VCaP (cell line): ENCODE measurements around the gene DENND2A.

Experiments
- H3K27ac ChIP-seq: fragments of 450-650 bp; 2 replicates; pipeline ENCODE4 v1.5.1; 2017
- TF ChIP-seq, protein P1 (sequence below): fragments of 450-650 bp; conservative IDR thresholded peaks from 2 replicates; pipeline ENCODE4 v1.5.1; 2017; ENCODE audit warnings: mild to moderate bottlenecking, moderate library complexity

DENND2A gene

DNA sequence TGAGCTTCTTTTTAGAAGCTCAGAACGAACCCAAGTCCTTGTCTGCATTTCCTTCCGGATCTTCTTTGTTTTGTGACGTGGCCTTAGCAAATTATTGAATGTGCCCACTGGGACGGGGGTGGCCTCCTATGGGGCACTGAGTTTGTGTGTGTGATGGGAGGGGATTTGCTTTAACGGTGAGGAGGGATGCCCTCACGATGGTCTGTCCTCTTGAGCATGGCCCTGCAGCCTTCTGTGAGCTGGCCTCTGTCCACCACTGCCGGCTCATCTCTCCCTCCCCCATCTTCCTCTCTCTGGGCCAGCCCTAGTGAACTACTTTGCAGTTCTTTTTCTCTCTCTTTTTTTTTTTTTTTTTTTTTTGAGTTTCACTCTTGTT, 98.4 kb downstream of the DENND2A start:
- TF ChIP-seq, protein P1, sequence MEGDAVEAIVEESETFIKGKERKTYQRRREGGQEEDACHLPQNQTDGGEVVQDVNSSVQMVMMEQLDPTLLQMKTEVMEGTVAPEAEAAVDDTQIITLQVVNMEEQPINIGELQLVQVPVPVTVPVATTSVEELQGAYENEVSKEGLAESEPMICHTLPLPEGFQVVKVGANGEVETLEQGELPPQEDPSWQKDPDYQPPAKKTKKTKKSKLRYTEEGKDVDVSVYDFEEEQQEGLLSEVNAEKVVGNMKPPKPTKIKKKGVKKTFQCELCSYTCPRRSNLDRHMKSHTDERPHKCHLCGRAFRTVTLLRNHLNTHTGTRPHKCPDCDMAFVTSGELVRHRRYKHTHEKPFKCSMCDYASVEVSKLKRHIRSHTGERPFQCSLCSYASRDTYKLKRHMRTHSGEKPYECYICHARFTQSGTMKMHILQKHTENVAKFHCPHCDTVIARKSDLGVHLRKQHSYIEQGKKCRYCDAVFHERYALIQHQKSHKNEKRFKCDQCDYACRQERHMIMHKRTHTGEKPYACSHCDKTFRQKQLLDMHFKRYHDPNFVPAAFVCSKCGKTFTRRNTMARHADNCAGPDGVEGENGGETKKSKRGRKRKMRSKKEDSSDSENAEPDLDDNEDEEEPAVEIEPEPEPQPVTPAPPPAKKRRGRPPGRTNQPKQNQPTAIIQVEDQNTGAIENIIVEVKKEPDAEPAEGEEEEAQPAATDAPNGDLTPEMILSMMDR: no peak
- no peak overlapping the region; the same call in 1 of the 2 replicates for H3K27ac ChIP-seq

DNA sequence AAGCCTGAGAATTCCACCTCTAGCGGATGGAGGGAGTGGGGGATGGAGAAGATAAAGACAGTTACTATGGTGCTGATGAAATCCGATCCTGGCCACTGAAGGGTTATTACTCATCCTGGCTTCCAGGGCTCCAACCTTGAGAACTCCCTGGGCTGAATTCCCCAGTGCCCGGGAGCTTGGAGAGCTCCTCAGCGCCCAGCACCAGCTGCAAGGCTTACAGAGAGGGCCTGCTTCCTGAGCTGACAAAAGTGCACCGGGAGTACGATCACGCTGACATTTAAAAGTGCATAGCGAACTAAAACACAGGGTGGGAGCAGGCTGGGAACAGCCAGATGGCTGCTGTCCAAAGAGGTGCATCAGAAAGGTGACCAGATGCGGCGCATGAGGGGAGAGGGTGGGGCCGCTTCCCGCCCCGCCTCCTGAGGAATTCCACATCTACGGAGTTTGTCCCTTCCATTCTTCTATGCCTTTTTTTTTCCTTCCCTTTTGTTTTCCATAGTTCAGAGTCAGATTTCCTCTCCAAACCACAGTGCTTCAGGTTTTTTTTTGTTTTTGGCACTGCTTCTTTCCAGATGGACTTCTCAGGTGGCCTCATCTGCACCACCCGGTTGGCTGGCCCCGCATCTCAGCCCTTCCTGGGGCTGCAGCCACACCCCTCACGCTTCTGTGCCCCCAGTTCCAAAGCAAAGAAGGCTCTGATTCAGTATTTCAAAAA, 98.9 kb downstream of the DENND2A start:
- TF ChIP-seq, protein P1: no peak
- H3K27ac ChIP-seq: peak overlapping the region; percentile 23; the same call in 1 of the 2 replicates

GRCh38 chr7:140541176-140541512, 99.5 kb downstream of the DENND2A start:
- TF ChIP-seq, protein P1: no peak
- peak overlapping the region; percentile 23; the same call in 1 of the 2 replicates for H3K27ac ChIP-seq

DNA sequence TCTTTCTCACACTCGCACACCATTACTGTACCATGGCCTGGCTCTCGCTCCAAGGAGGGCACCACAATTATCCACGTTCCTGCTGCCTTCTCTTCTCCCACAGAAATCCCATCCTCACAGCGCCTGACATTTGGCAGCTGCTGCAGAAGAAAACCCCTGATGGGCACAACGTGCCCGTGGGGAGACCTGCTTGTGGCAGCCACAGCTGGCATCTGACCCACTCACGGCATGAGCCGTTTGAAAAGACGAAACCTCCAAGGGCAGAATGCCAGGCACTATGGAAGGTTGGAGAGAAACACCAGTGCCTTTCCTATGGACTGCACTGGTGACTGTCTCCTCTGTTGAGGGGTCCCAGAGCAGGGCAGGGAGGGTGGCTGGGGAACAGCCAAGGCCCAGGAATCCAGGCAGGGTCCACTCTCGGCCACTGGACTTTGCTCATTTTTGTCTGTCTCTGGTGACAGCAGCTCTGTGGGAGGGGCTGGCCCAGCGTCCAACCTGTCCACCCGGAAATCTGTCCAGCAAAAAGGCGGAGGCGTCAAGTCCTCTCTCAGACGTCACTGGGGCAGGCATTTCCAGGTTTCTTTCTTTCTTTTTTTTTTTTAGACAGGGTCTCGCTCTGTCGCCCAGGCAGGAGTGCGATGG, 100.4 kb downstream of the DENND2A start:
- TF ChIP-seq, protein P1: no peak
- H3K27ac ChIP-seq: no peak overlapping the region

DNA sequence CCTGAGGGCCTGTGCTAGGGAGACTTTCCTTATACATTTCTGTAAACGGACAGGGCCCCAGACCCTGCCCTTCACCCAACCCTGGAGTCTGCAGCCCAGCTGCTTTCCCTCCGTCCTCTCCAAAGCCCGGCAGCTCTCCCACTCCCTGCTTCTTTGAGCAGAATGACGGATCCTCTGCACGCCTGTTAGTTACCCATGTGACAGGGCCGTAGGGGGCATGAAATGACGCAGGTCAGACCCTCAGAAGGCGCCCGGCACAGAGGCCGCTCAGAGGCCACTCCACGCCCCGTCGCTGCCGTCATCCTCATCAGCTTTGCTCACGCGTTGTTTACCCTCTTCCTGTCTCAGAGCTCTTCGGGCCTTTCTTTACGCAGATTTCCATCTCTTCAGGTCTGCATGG, 101.2 kb downstream of the DENND2A start:
- no peak overlapping the region for H3K27ac ChIP-seq
- TF ChIP-seq, protein P1: no peak

DNA sequence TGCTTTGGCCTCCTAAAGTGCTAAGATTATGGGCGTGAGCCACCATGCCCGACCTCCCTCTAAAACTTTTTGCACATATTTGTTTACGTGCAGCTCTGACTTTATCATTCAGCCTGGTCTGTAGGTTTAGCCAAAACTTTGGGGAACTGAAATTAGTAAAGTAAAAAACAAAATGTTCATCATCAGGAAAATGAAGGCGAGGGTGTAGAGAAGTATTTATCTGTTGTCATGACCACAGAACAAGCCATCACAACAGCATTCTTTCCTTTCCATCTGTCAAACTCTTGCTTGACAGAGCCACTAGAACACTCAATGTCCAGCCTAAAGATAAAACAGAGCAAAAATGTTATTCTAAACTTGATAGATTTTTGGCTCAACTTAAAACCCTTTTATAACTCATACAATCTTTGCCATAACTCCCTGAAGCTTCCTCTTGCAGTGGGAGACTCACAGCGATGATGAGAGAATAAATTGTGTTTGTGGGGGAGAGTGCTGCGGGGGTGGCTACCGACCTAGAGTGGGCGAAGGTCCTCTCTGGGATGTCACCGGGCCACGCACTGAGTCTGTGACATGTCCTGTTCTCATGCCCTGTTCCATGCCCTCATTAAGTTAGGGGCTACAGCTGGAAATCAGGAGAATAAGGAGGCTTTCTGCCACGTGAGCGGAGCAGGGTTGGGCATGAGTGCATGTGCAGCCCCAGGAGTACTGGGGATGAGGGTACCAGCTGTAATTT, 102.7 kb downstream of the DENND2A start:
- TF ChIP-seq, protein P1: no peak
- no peak overlapping the region for H3K27ac ChIP-seq

GRCh38 chr7:140534743-140535142, 105.9 kb downstream of the DENND2A start:
- no peak overlapping the region for H3K27ac ChIP-seq
- TF ChIP-seq, protein P1: no peak
